Choroid plexus epithelial cell (primary cell): ENCODE measurements around the gene HSD17B3.
A peak's percentile ranks its signal among the peaks of the same experiment; 100 is the strongest.
"Not testable (repeated sequence)": the region's sequence is repeated elsewhere in the genome, so short reads cannot be mapped to it uniquely, and the experiment has no call there.

ENCODE experiments used
- DNase-seq: peaks from one replicate; pipeline ENCODE4 v3.0.0-alpha.2; 2010; ENCODE audit warnings: low read depth
- H3K4me3 ChIP-seq: 2 replicates; pipeline ENCODE4 v1.5.1; 2011; ENCODE audit warnings: low read depth, mild to moderate bottlenecking, control low read depth, low read length, moderate library complexity
- CTCF ChIP-seq: conservative IDR thresholded peaks from 2 replicates; pipeline ENCODE4 v1.5.1; 2011; ENCODE audit warnings: low read depth, mild to moderate bottlenecking, control low read depth, inconsistent platforms, low read length, moderate library complexity

HSD17B3 gene

GRCh38 chr9:96323169-96323568, 21.2 kb upstream of the HSD17B3 start:
- H3K4me3 ChIP-seq = no peak overlapping the region
- TF ChIP-seq CTCF = no peak
- no peak for DNase-seq

GRCh38 chr9:96322736-96323135, 20.8 kb upstream of the HSD17B3 start:
- H3K4me3 ChIP-seq, DNase-seq: not testable (repeated sequence)

- not testable (repeated sequence) for DNase-seq
Observed at GRCh38 chr9:96322210-96322609, 20.2 kb upstream of the HSD17B3 start.

GRCh38 chr9:96321515-96321914, 19.5 kb upstream of the HSD17B3 start:
- TF ChIP-seq CTCF = no peak
- H3K4me3 ChIP-seq = no peak overlapping the region

More at GRCh38 chr9:96322210-96322609, 20.2 kb upstream of the HSD17B3 start:
- not testable (repeated sequence) for H3K4me3 ChIP-seq

GRCh38 chr9:96320749-96321280, 18.8 kb upstream of the HSD17B3 start:
- H3K4me3 ChIP-seq = no peak overlapping the region
- no peak for DNase-seq
- TF ChIP-seq CTCF = no peak

More at GRCh38 chr9:96321515-96321914, 19.5 kb upstream of the HSD17B3 start:
- DNase-seq = no peak

- H3K4me3 ChIP-seq = no peak overlapping the region
- DNase-seq = no peak
- no peak for TF ChIP-seq CTCF
Observed at GRCh38 chr9:96318921-96319565, 17.1 kb upstream of the HSD17B3 start.

- H3K4me3 ChIP-seq = no peak overlapping the region
- TF ChIP-seq CTCF = peak; percentile 98
- peak; percentile 86 for DNase-seq
Observed at GRCh38 chr9:96317335-96317980, 15.5 kb upstream of the HSD17B3 start.

- DNase-seq = no peak
- TF ChIP-seq CTCF = no peak
- no peak overlapping the region for H3K4me3 ChIP-seq
Observed at GRCh38 chr9:96309850-96310249, 7.9 kb upstream of the HSD17B3 start.

GRCh38 chr9:96306958-96307357, 5.0 kb upstream of the HSD17B3 start:
- not testable (repeated sequence) for DNase-seq, H3K4me3 ChIP-seq
